ENCODE measurements around the gene SERPIND1.

DNA sequence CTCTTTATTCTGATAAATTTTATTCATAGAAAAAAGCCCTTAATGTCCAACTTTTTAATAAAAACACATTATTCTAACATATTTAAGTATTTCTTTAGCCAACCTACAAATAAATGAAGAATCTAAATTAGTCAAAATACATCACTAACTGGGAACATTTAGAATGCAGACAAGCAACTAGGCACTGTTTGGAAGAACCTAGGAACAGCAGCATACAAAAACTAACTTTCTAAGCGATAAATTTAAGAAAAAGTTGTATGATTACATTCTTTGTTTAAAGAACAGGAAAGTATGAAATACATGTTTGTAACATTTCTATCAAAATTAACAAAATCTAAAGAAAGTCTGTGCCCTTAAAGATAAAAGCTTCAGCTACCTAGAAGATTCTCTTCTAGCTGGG lies 49.4 kb downstream of the SERPIND1 start:
- no peak for TF ChIP-seq POLR2A (IDR thresholded peaks at IDR 0.05)
- TF ChIP-seq, protein P1, sequence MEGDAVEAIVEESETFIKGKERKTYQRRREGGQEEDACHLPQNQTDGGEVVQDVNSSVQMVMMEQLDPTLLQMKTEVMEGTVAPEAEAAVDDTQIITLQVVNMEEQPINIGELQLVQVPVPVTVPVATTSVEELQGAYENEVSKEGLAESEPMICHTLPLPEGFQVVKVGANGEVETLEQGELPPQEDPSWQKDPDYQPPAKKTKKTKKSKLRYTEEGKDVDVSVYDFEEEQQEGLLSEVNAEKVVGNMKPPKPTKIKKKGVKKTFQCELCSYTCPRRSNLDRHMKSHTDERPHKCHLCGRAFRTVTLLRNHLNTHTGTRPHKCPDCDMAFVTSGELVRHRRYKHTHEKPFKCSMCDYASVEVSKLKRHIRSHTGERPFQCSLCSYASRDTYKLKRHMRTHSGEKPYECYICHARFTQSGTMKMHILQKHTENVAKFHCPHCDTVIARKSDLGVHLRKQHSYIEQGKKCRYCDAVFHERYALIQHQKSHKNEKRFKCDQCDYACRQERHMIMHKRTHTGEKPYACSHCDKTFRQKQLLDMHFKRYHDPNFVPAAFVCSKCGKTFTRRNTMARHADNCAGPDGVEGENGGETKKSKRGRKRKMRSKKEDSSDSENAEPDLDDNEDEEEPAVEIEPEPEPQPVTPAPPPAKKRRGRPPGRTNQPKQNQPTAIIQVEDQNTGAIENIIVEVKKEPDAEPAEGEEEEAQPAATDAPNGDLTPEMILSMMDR (IDR thresholded peaks at IDR 0.05): no peak
- TF ChIP-seq POLR2AphosphoS5 (IDR thresholded peaks at IDR 0.05): no peak

Data from prostate gland (tissue), 2 donors.